Fibroblast of lung (primary cell): ENCODE measurements around the gene NKTR. TPM values are rescaled to one million over a fixed set of nuclear protein-coding genes. Genes with fewer than 3 reads are reported as not detected.
"Not testable (repeated sequence)": the region's sequence is repeated elsewhere in the genome, so short reads cannot be mapped to it uniquely, and the experiment has no call there.

Source experiments
- DNase-seq, 2 donors: peaks; one replicate each; pipeline versions ENCODE4 v3.0.0 to v3.0.0-alpha.2; 2010; ENCODE audit warnings: low read depth in 2 of 2
- H2AFZ ChIP-seq: 2 replicates; pipeline ENCODE4 v1.5.1; 2012; ENCODE audit warnings: low read length, control low read depth, inconsistent platforms
- H3K27ac ChIP-seq: 2 replicates; pipeline ENCODE4 v1.5.1; 2011; ENCODE audit warnings: low read length, control low read depth; ENCODE audit not compliant: insufficient read depth
- H3K27me3 ChIP-seq: 2 replicates; pipeline ENCODE4 v1.5.1; 2011; ENCODE audit warnings: mild to moderate bottlenecking, low read length; ENCODE audit not compliant: control insufficient read depth, insufficient read depth
- H3K36me3 ChIP-seq: 2 replicates; pipeline ENCODE4 v1.5.1; 2011; ENCODE audit warnings: low read length; ENCODE audit not compliant: control insufficient read depth, insufficient read depth
- H3K4me1 ChIP-seq: 2 replicates; pipeline ENCODE4 v1.5.1; 2011; ENCODE audit warnings: low read length; ENCODE audit not compliant: control insufficient read depth, insufficient read depth; ENCODE audit errors: extremely low read depth
- H3K4me2 ChIP-seq: 2 replicates; pipeline ENCODE4 v1.5.1; 2011; ENCODE audit warnings: low read length, control low read depth; ENCODE audit not compliant: insufficient read depth; ENCODE audit errors: extremely low read depth
- H3K4me3 ChIP-seq, 4 experiments: fragments of 200-600 bp in 1 of 4; sonication (generic) in 1 of 4; replicated peaks in 1 of 4; 2 replicates each; pipeline ENCODE4 v1.5.1; 2011 to 2016; ENCODE audit warnings: low read length in 4 of 4, low read depth in 3 of 4, mild to moderate bottlenecking in 3 of 4, control low read depth in 2 of 4, inconsistent platforms in 1 of 4, mixed read lengths in 1 of 4; ENCODE audit not compliant: insufficient read depth in 1 of 4; ENCODE audit errors: control extremely low read depth in 1 of 4
- H3K79me2 ChIP-seq: 2 replicates; pipeline ENCODE4 v1.5.1; 2012; ENCODE audit warnings: mild to moderate bottlenecking, low read length, inconsistent platforms; ENCODE audit not compliant: control insufficient read depth, insufficient read depth
- H3K9ac ChIP-seq: 2 replicates; pipeline ENCODE4 v1.5.1; 2011; ENCODE audit warnings: mild to moderate bottlenecking, low read length, control low read depth; ENCODE audit not compliant: insufficient read depth
- H3K9me3 ChIP-seq: 2 replicates; pipeline ENCODE4 v1.5.1; 2012; ENCODE audit warnings: low read depth, low read length; ENCODE audit not compliant: control insufficient read depth, insufficient read depth
- H4K20me1 ChIP-seq: 2 replicates; pipeline ENCODE4 v1.5.1; 2011; ENCODE audit warnings: low read length; ENCODE audit not compliant: control insufficient read depth, insufficient read depth; ENCODE audit errors: extremely low read depth
- EZH2 ChIP-seq: IDR thresholded peaks from 2 replicates; pipeline ENCODE4 v1.5.1; 2012; ENCODE audit warnings: low read length, control low read depth, mild to moderate bottlenecking; ENCODE audit errors: missing control alignments
- polyA minus RNA-seq: library from RNA; depleted of rRNA, polyadenylated mRNA; stranded (reverse); fragments of >200 nt; gene quantifications from 2 replicates; pipeline ENCODE4 v1.2.3, GENCODE V29; 2011; ENCODE audit warnings: low replicate concordance
- polyA plus RNA-seq, 2 donors: library from polyadenylated mRNA; depleted of rRNA in 1 of 2; stranded (reverse) in 1 of 2; unstranded in 1 of 2; fragments of >200 nt; gene quantifications; 2 replicates each; pipeline ENCODE4 v1.2.1, GENCODE V29; 2011 to 2012; ENCODE audit warnings: missing spikeins in 1 of 2
- total RNA-seq: library from RNA; depleted of rRNA; stranded (reverse); fragments of >200 nt; gene quantifications from 2 replicates; pipeline ENCODE4 v1.2.1, GENCODE V29; 2014
- TF ChIP-seq, protein P1 (sequence below), 2 donors: IDR thresholded peaks in 1 of 2; conservative IDR thresholded peaks in 1 of 2; 1 replicate in 1 of 2; 2 replicates in 1 of 2; pipeline ENCODE4 v1.5.1; 2011 to 2012; ENCODE audit warnings: low read length in 2 of 2, control low read depth in 1 of 2, inconsistent platforms in 1 of 2, low read depth in 1 of 2, mild to moderate bottlenecking in 1 of 2

The NKTR gene
- total RNA-seq = 30.3 and 44.6 TPM in 2 replicates
- 19.8 and 26.4 TPM in 2 replicates for polyA plus RNA-seq
- 9.5 and 11.9 TPM in 2 replicates for polyA plus RNA-seq (2012)
- polyA minus RNA-seq = 1.4 TPM in 2 replicates

DNA sequence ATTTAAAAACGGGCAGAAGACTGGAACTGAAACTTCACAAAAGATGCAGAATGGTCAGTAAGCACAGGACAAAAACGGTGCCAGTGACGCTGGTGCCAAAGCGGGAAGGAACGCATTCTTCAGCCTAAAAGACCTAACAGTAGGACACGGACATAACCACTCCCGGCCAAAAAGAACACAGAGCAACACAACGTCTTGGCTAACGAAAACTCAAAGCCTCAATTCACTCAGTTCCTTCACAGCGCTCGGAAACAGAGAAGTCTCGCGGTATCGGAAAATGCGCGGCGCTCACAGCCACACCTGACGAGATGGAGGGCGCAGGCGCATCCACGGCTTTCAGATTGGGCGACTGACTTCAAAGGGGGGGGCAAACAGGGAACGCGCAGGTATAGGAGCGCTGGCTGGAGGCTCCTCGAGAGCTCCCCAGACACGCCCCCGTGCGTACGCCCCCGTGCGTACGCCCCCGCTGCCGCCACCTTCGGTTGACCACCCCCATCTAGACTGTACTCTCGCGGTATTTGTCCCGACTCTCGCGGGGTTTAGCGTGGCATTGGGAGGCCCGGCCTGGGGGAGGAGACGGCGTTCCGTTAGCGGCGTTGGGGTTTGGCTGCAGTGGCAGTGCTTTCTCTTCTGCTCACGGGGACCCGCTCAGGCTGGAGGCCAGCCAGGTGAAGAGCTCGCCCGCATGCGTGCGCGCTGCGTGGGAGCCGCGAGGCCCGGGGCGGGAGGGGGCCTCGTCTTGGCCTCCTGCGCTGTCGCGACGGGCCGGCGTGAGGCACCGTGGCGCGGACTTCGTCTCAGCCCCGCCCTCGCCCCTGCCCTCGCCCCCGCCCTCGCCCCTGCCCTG is at the start of gene NKTR:
Gene NKTR (plus strand): TSS at position 576 of the 847 bp plus-strand sequence. CDS start 321 bp downstream, outside the sequence.
- Histone ChIP-seq H3K9ac (peak within 1 kb of the TSS; percentile 91), H3K4me3 (peak within 1 kb of the TSS; percentile 57 to 97 (median 78)), H4K20me1 (no peaks in the 10 kb centered on the region), H3K36me3 (no peaks in the 10 kb centered on the region), H3K4me2 (peak within 1 kb of the TSS; percentile 83), H3K9me3 (no peaks in the 10 kb centered on the region), H3K27ac (peak within 1 kb of the TSS; percentile 76), H2AFZ (peak within 1 kb of the TSS; percentile 93), H3K4me1 (peaks cover 3% of the 10 kb centered on the region), H3K27me3 (no peaks in the 10 kb centered on the region), H3K79me2 (peaks cover 42% of the 10 kb centered on the region)
- DNase-seq = peak; percentile 97 to 98
- no peak for TF ChIP-seq EZH2
- TF ChIP-seq, protein P1, sequence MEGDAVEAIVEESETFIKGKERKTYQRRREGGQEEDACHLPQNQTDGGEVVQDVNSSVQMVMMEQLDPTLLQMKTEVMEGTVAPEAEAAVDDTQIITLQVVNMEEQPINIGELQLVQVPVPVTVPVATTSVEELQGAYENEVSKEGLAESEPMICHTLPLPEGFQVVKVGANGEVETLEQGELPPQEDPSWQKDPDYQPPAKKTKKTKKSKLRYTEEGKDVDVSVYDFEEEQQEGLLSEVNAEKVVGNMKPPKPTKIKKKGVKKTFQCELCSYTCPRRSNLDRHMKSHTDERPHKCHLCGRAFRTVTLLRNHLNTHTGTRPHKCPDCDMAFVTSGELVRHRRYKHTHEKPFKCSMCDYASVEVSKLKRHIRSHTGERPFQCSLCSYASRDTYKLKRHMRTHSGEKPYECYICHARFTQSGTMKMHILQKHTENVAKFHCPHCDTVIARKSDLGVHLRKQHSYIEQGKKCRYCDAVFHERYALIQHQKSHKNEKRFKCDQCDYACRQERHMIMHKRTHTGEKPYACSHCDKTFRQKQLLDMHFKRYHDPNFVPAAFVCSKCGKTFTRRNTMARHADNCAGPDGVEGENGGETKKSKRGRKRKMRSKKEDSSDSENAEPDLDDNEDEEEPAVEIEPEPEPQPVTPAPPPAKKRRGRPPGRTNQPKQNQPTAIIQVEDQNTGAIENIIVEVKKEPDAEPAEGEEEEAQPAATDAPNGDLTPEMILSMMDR (conservative IDR thresholded peaks at IDR 0.05 in 1 of 2, IDR thresholded peaks at IDR 0.05 in 1 of 2; ENCODE audit: low read depth in 1 of 2, low read length in 2 of 2) = no peak

DNA sequence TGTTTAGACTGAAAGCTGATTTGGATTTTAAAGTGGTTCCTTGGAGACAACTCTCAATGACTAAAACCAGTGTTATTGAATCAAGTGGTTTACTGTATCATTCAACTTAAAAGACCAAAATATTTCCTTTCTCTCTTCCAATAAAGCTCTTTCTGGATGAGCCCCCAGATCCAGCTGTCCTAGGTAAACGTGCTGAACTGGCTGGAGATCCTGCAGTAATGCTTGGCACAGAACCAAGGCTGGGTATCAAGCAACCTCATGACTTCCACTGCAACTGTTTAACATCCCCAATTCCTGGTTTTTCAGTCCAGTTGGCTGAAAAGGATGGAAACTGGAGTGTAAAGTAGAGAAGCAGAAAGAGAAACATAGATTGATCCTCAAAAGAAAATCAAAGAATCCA is 47.7 kb upstream of the NKTR start:
- Histone ChIP-seq H3K36me3 (peaks cover 6% of the 10 kb centered on the region), H3K27ac (no peak overlapping the region), H3K79me2 (no peaks in the 10 kb centered on the region), H3K4me2 (no peak overlapping the region), H3K27me3 (no peaks in the 10 kb centered on the region), H3K9me3 (no peaks in the 10 kb centered on the region), H3K4me1 (no peaks in the 10 kb centered on the region), H3K9ac (no peak overlapping the region), H4K20me1 (no peaks in the 10 kb centered on the region), H2AFZ (no peak overlapping the region), H3K4me3 (no peak overlapping the region)
- no peak for DNase-seq
- no peak for TF ChIP-seq EZH2
- TF ChIP-seq, protein P1 (conservative IDR thresholded peaks at IDR 0.05 in 1 of 2, IDR thresholded peaks at IDR 0.05 in 1 of 2; ENCODE audit: low read depth in 1 of 2, low read length in 2 of 2) = no peak

DNA sequence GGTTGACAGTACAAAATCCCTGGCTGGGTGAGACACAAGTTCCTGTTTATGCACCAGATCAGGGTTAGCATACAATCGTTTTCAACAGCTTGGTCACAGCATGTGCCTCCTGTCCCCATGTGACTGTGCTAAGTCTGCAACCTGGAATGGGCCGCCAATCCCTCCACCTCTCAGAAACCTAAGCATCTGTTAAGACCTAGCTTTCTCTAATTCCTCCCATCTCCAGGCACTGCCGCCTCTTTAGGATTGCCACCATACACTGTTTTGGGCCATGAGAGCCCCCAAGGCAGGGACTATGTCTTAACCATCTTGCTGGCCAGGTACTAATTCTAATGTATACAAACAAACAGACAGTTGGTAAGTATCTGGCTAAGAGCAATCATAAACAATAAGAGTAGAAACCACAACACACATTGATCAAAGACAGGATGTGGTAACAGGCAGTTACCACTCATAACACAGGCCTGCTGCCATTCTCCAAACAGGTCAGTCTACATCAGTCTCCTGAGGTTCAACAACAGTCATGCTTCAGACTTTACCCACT is 44.3 kb upstream of the NKTR start:
- Histone ChIP-seq H3K4me2 (no peak overlapping the region), H3K27ac (no peak overlapping the region), H3K79me2 (no peaks in the 10 kb centered on the region), H3K4me1 (no peaks in the 10 kb centered on the region), H3K27me3 (no peaks in the 10 kb centered on the region), H3K4me3 (no peak overlapping the region), H4K20me1 (no peaks in the 10 kb centered on the region), H3K9me3 (no peaks in the 10 kb centered on the region), H3K36me3 (peaks cover 8% of the 10 kb centered on the region), H2AFZ (no peak overlapping the region), H3K9ac (no peak overlapping the region)
- no peak for TF ChIP-seq EZH2
- TF ChIP-seq, protein P1 (conservative IDR thresholded peaks at IDR 0.05 in 1 of 2, IDR thresholded peaks at IDR 0.05 in 1 of 2; ENCODE audit: low read depth in 1 of 2, low read length in 2 of 2) = no peak
- no peak for DNase-seq

DNA sequence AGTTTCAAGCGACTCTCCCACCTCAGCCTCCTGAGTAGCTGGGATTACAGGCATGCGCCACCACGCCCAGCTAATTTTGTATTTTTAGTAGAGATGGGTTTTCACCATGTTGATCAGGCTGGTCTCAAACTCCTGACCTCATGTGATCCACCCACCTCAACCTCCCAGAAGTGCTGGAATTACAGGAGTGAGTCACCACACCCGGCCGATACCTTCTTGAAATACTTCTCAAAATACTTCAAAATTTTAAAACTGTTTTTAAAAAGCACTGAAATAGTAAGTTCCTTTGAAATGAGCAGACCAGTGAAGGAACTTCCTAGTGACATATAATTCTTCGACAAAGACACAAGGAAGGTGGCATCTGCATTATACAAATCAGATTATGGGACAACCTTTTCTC is 43.7 kb upstream of the NKTR start:
- H4K20me1 ChIP-seq, H3K27me3 ChIP-seq, H3K4me2 ChIP-seq, H3K27ac ChIP-seq, H3K36me3 ChIP-seq, H3K9ac ChIP-seq, H3K9me3 ChIP-seq, H3K79me2 ChIP-seq, H3K4me1 ChIP-seq, H3K4me3 ChIP-seq, DNase-seq, H2AFZ ChIP-seq: not testable (repeated sequence)
